ENCODE measurements around the gene CBX1. TPM values are rescaled to one million over a fixed set of nuclear protein-coding genes. Genes with fewer than 3 reads are reported as not detected.

CBX1 gene
- total and polyA plus RNA-seq, 2 of the 8 experiments (the other 6 are each of a cell fraction or from before 2014, with no cell fraction given): 38.7 to 173 TPM

DNA sequence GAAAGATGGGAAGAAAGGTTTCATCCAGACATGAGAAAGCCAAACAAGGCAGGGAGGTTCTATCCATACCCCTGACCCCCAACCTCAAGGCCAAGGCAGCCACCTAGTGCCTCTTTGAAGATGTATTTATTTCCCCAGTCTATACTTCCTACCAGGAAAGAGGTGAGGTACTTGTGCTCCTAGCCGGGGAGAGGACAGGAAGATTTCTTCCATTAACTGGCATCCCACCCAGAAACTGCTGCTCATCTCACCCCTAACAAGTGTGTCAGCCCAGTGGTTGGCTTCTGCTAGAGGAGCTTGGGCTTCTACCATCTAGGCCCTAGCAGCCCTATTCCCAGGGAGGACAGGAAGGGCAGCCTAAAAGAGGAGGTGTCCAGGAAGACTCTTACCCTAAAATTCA lies 72.5 kb downstream of the CBX1 start:
- no peak overlapping the region for H4K5ac ChIP-seq (ENCODE audit: insufficient read length, low read depth, low read length)
- no peak overlapping the region for H3K4ac ChIP-seq (replicated peaks; ENCODE audit: insufficient read length, low read depth, low read length)
- 90% methylated on average over 1 of the region's 1 CpG; no CpG with 5 or more reads in 1 of the 2 experiments for WGBS, 2 experiments (ENCODE audit: extremely low coverage in 1 of 2, insufficient coverage in 1 of 2, insufficient read length in 1 of 2, insufficient replicate concordance in 2 of 2, low coverage in 1 of 2, low lambda C conversion rate in 2 of 2, missing lambda C conversion rate in 1 of 2)
- H3K23me2 ChIP-seq (ENCODE audit: low read depth, low read length): peaks cover 15% of the 10 kb centered on the region
- DNase-seq (ENCODE audit: low read depth in 1 of 2, low spot score in 2 of 2) (no peak), FAIRE-seq (no peak)
- H3K9ac ChIP-seq (replicated peaks in 1 of 4; ENCODE audit: extremely low read depth in 1 of 4, low read depth in 3 of 4, low read length in 3 of 4): no peak overlapping the region
- no peak overlapping the region for H2BK120ac ChIP-seq (replicated peaks; ENCODE audit: low read depth, low read length)
- H3K14ac ChIP-seq (ENCODE audit: insufficient read length): no peak overlapping the region
- no peak overlapping the region for H4K8ac ChIP-seq (ENCODE audit: extremely low read depth, insufficient read depth, low read length)
- H3K4me3 ChIP-seq (ENCODE audit: extremely low read depth in 1 of 4, insufficient read depth in 2 of 4, low read depth in 3 of 4, low read length in 4 of 4): no peak overlapping the region
- no peaks in the 10 kb centered on the region for H3K9me3 ChIP-seq (ENCODE audit: insufficient read depth in 2 of 2, low read depth in 1 of 2, low read length in 1 of 2)
- no peak overlapping the region for H3K18ac ChIP-seq (ENCODE audit: extremely low read depth, low read length)
- CTCF ChIA-PET (ENCODE audit: partially characterized antibody): interaction anchor here (0.6 to 8.9 kb wide), 9 partner anchors 7 to 292 kb away, joined by 3 to 181 read pairs (median 49); partner anchors contain the start of gene NFE2L1
- H2AK5ac ChIP-seq (ENCODE audit: low read depth, low read length): no peak overlapping the region
- no peak overlapping the region for H2AFZ ChIP-seq (ENCODE audit: low read length)
- no peaks in the 10 kb centered on the region for H3K79me2 ChIP-seq (ENCODE audit: control insufficient read depth in 1 of 2, insufficient read depth in 2 of 2, low read length in 2 of 2)
- H2BK12ac ChIP-seq (ENCODE audit: low read depth, low read length): no peak overlapping the region
- H4K91ac ChIP-seq (replicated peaks; ENCODE audit: insufficient read length, low read length): no peak overlapping the region
- peaks cover 0 to 21% (median 9%) of the 10 kb centered on the region in 4 experiments; a peak in 5 of 7 replicates for H3K4me1 ChIP-seq (replicated peaks in 1 of 4; ENCODE audit: control insufficient read depth in 3 of 4, insufficient read depth in 4 of 4, low read length in 3 of 4)
- H2BK5ac ChIP-seq (ENCODE audit: low read depth, low read length): no peak overlapping the region
- POLR2A ChIA-PET (ENCODE audit: partially characterized antibody): interaction anchor here (28.1 kb wide), 1 partner anchor 33 kb away, joined by 1227 read pairs; the partner anchor contains the start of gene NFE2L1
- no peak overlapping the region for H3K27ac ChIP-seq (ENCODE audit: low read depth, low read length)
- no peaks in the 10 kb centered on the region for H3K36me3 ChIP-seq (ENCODE audit: control insufficient read depth in 2 of 4, insufficient read depth in 4 of 4, low read length in 3 of 4)
- H2BK20ac ChIP-seq (ENCODE audit: low read length): no peak overlapping the region
- no peaks in the 10 kb centered on the region for H4K20me1 ChIP-seq (replicated peaks in 1 of 2; ENCODE audit: control insufficient read depth in 1 of 2, insufficient read depth in 2 of 2, low read length in 2 of 2)
- no peaks in the 10 kb centered on the region for H3K79me1 ChIP-seq (ENCODE audit: low read depth, low read length)
- H3K23ac ChIP-seq (ENCODE audit: insufficient read length): no peak overlapping the region
- H2BK15ac ChIP-seq (ENCODE audit: low read length): no peak overlapping the region
- H3K56ac ChIP-seq (replicated peaks; ENCODE audit: insufficient read length, low read depth, low read length): no peak overlapping the region
- H3K27me3 ChIP-seq (replicated peaks in 1 of 4; ENCODE audit: control insufficient read depth in 3 of 4, extremely low read depth in 1 of 4, insufficient read depth in 3 of 4, low read length in 3 of 4): peaks cover 2 to 23% (median 17%) of the 10 kb centered on the region in 4 experiments
- no peak overlapping the region for H3K4me2 ChIP-seq (ENCODE audit: insufficient read depth in 1 of 2, low read depth in 2 of 2, low read length in 2 of 2)
